A673 (cell line): Measurements from ENCODE around the gene METTL21A. TPM values are rescaled to one million over a fixed set of nuclear protein-coding genes. Genes with fewer than 3 reads are reported as not detected.

Experiments used
- BruUV-seq: library from RNA; stranded (reverse); fragments of 400-500 nt; replicated peaks from 2 replicates; lab custom pipeline; 2021; lab: Mats Ljungman, UMichigan
- CTCF ChIA-PET: fragments of 300-600 bp; sonication (Branson Sonifier 250); formaldehyde crosslinking; loops from one replicate; lab custom pipeline; 2022; ENCODE audit warnings: antibody characterized with exemption; lab: Charles Lee
- POLR2A ChIA-PET: fragments of 300-600 bp; sonication (Branson Sonifier 250); formaldehyde crosslinking; loops from one replicate; lab custom pipeline; 2022; ENCODE audit warnings: antibody characterized with exemption; ENCODE audit not compliant: low non-redundant PET; lab: Charles Lee
- DNase-seq: peaks from one replicate; pipeline ENCODE4 v3.0.0-alpha.2; 2015; ENCODE audit warnings: low spot score
- H3K27ac ChIP-seq: fragments of 200-600 bp; sonication (generic); 2 replicates; pipeline ENCODE4 v1.5.1; 2016; ENCODE audit warnings: mixed run types, low read depth, mild to moderate bottlenecking, mixed read lengths, antibody characterized with exemption, low read length; ENCODE audit not compliant: poor library complexity, severe bottlenecking
- H3K27me3 ChIP-seq: fragments of 200-600 bp; sonication (generic); replicated peaks from 2 replicates; pipeline ENCODE4 v1.6.1; 2017; ENCODE audit warnings: mixed run types, low read depth, mild to moderate bottlenecking, mixed read lengths, antibody characterized with exemption, low read length; ENCODE audit not compliant: insufficient read depth, poor library complexity
- H3K36me3 ChIP-seq: fragments of 200-600 bp; sonication (generic); 2 replicates; pipeline ENCODE4 v1.6.1; 2016; ENCODE audit warnings: mixed run types, mild to moderate bottlenecking, mixed read lengths, antibody characterized with exemption, low read length; ENCODE audit not compliant: insufficient read depth, poor library complexity, severe bottlenecking
- H3K4me1 ChIP-seq: fragments of 200-600 bp; sonication (generic); 2 replicates; pipeline ENCODE4 v1.6.1; 2017; ENCODE audit warnings: mixed run types, mild to moderate bottlenecking, mixed read lengths, antibody characterized with exemption, low read length; ENCODE audit not compliant: insufficient read depth, poor library complexity, severe bottlenecking
- H3K4me3 ChIP-seq: fragments of 200-600 bp; sonication (generic); 2 replicates; pipeline ENCODE4 v1.5.1; 2016; ENCODE audit warnings: low read depth, mixed run types, mild to moderate bottlenecking, mixed read lengths, low read length; ENCODE audit not compliant: poor library complexity, severe bottlenecking
- H3K9me3 ChIP-seq: fragments of 200-600 bp; sonication (generic); 2 replicates; pipeline ENCODE4 v1.6.1; 2016; ENCODE audit warnings: mixed run types, low read depth, mild to moderate bottlenecking, mixed read lengths, antibody characterized with exemption, low read length; ENCODE audit not compliant: poor library complexity, severe bottlenecking
- EZH2 ChIP-seq: fragments of 200-600 bp; sonication (generic); IDR thresholded peaks from 2 replicates; pipeline ENCODE4 v1.6.1; 2017; ENCODE audit warnings: borderline replicate concordance, low read depth, mild to moderate bottlenecking, mixed read lengths, antibody characterized with exemption, low read length; ENCODE audit not compliant: poor library complexity, severe bottlenecking
- intact Hi-C: fragments of 100-400 bp; cut with micrococcal nuclease; formaldehyde crosslinking; loops from one replicate; pipeline ENCODE4 v1.10.0; 2022; ENCODE audit not compliant: unreplicated experiment
- total RNA-seq: library from RNA; stranded (reverse); gene quantifications from 2 replicates; pipeline ENCODE4 v1.2.3, GENCODE V29; 2021
- TF ChIP-seq, protein P1 (sequence below): fragments of 300-800, 200-600 bp; sonication (generic); conservative IDR thresholded peaks from 2 replicates; pipeline ENCODE4 v1.5.1; 2017; ENCODE audit warnings: low read depth, mild to moderate bottlenecking, antibody characterized with exemption, low read length, moderate library complexity, mixed read lengths

The METTL21A gene
- total RNA-seq, 1 experiment from 2014 or later = 40.4 TPM

DNA sequence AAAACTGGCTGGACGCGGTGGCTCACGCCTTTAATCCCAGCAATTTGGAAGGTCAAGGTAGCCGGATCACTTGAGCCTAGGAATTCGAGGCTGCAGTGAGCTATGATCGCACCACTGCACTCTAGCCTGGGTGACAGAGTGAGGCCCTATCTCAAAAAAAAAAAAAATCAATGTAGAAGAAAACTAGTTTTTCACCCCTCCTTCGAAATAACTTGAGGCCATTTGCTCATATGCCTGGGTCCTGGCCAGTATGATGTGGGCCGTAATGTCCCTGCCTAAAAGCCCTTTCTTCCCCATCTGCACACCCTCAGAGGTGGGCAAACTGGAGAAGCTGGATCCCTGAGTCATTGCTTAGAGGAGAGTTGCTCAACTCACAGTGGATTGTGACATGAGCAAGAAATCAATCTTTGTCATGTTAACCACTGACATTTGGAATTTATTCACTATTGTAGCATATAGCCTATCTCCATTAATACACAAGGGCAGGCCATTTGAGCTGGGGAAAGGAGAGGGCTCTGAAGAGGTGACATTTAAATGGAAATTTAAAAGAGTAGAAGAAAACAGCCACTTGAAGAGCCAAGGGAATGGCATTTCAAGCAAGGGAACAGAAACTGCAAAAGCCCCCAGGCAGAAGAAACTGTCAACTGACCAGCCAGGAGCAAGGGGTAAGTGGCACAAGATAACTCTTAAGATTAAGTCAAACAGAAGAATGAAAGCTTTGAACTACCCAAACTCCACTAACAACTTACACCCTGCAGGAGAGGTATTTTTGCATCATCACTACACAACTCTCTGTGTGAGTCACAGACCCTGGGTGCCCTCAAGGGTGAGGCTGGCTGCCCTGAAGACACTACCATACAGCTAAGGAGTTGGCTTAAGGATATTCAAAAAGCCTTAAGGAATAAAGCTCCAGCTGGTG lies 7.6 kb upstream of the METTL21A start:
- CTCF ChIA-PET = interaction anchor here (0.7 kb wide), 1 partner anchor 1923 kb away, joined by 3 read pairs; no protein-coding TSS in a partner anchor
- DNase-seq = peak; percentile 23
- Histone ChIP-seq H3K27me3 (no peaks in the 10 kb centered on the region), H3K9me3 (no peaks in the 10 kb centered on the region), H3K4me1 (no peaks in the 10 kb centered on the region), H3K4me3 (no peak overlapping the region), H3K27ac (no peak overlapping the region), H3K36me3 (no peaks in the 10 kb centered on the region)
- POLR2A ChIA-PET = no interaction called here
- no TSS peak for BruUV-seq
- intact Hi-C loops = no loop called here
- TF ChIP-seq, protein P1, sequence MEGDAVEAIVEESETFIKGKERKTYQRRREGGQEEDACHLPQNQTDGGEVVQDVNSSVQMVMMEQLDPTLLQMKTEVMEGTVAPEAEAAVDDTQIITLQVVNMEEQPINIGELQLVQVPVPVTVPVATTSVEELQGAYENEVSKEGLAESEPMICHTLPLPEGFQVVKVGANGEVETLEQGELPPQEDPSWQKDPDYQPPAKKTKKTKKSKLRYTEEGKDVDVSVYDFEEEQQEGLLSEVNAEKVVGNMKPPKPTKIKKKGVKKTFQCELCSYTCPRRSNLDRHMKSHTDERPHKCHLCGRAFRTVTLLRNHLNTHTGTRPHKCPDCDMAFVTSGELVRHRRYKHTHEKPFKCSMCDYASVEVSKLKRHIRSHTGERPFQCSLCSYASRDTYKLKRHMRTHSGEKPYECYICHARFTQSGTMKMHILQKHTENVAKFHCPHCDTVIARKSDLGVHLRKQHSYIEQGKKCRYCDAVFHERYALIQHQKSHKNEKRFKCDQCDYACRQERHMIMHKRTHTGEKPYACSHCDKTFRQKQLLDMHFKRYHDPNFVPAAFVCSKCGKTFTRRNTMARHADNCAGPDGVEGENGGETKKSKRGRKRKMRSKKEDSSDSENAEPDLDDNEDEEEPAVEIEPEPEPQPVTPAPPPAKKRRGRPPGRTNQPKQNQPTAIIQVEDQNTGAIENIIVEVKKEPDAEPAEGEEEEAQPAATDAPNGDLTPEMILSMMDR = no peak
- no peak for TF ChIP-seq EZH2

DNA sequence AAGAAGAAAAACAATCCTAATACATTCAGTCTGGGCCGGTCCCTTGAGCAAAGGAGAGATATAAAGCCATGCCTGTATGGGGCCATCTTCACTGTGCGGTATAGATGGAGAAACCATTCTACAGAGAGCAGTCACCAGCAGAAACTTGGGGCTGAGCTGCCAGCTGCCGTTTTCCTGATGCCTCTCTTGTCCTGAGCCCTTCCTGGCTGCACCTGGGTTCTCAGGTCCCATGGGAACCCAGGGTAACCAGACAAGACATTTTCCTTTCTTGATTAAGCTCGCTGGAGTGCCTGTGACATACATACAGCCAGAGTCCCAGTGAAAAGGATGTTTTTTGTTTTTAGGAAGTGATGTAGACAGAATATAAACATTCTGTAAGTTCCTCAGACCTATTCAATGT lies 5.3 kb upstream of the METTL21A start:
- Histone ChIP-seq H3K27ac (no peak overlapping the region), H3K4me3 (no peak overlapping the region), H3K9me3 (no peaks in the 10 kb centered on the region), H3K27me3 (no peaks in the 10 kb centered on the region), H3K4me1 (no peaks in the 10 kb centered on the region), H3K36me3 (no peaks in the 10 kb centered on the region)
- intact Hi-C loops = no loop called here
- TF ChIP-seq, protein P1 = no peak
- no peak for TF ChIP-seq EZH2
- ChIA-PET POLR2A (no interaction called here), CTCF (no interaction called here)
- no peak for DNase-seq
- BruUV-seq = no TSS peak

DNA sequence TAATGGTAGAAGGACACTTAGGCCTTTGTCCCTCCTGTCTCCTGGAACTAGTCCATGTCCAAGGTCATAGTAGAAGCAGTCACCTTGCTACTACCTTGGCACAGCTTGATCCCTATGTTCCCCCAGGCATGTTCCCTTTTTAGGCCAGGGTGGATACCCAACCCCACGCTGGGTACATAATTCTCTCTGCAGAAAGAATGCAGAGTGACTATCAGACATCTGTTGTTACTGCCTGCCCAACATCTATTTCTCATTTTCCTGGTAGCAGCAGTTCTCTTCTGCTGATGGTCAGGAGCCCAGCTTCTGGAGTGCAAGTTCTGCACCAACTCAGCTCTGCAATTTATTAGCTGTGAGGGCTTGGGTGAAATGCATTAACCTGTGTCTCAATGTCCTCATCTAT lies 4.4 kb upstream of the METTL21A start:
- Histone ChIP-seq H3K27ac (no peak overlapping the region), H3K36me3 (no peaks in the 10 kb centered on the region), H3K4me1 (no peaks in the 10 kb centered on the region), H3K27me3 (no peaks in the 10 kb centered on the region), H3K4me3 (no peak overlapping the region), H3K9me3 (no peaks in the 10 kb centered on the region)
- no TSS peak for BruUV-seq
- no peak for DNase-seq
- intact Hi-C loops = loop anchor here (5.0 to 10.0 kb wide), 8 partner anchors 83 to 825 kb away; partner anchors contain the start of genes CCNYL1, FZD5, PIKFYVE and PLEKHM3
- CTCF ChIA-PET = no interaction called here
- TF ChIP-seq EZH2 = no peak
- TF ChIP-seq, protein P1 = no peak
- POLR2A ChIA-PET = no interaction called here
